ENCODE results near the gene MFN2.

DNA sequence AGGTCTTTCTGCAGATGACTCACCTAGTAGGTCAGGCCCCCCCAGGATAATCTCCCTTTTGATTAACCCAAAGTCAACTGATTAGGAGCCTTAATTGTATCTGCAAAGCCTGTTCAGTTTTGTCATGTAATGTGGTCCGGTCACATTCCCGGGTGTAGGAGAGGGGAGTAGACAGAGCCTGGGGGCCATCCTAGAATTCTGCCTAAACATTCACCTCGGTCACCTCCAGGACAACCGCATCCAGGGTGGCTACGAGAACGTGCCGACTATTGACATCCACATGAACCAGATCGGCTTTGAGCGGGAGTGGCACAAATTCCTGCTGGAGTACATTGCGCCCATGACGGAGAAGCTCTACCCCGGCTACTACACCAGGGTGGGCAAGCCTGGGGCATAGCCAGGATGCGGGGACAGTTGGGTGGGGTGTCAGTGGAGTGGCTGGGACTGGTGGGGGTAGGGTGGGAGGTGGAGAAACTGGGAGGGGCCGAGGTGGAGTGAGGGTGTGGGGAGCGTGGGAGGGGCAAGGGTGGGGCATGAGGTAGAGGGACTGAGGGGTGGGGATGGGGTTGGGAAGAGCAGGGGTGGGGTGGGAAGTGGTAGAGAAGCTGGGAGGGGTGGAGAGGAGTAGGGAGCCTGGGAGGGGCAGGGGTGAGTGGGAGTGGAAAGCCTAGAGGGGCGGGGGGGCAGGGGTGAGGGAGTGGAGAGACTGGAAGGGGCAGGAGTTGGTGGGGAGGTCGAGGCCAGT lies 9.6 kb upstream of the MFN2 start:
- TF ChIP-seq, protein P1, sequence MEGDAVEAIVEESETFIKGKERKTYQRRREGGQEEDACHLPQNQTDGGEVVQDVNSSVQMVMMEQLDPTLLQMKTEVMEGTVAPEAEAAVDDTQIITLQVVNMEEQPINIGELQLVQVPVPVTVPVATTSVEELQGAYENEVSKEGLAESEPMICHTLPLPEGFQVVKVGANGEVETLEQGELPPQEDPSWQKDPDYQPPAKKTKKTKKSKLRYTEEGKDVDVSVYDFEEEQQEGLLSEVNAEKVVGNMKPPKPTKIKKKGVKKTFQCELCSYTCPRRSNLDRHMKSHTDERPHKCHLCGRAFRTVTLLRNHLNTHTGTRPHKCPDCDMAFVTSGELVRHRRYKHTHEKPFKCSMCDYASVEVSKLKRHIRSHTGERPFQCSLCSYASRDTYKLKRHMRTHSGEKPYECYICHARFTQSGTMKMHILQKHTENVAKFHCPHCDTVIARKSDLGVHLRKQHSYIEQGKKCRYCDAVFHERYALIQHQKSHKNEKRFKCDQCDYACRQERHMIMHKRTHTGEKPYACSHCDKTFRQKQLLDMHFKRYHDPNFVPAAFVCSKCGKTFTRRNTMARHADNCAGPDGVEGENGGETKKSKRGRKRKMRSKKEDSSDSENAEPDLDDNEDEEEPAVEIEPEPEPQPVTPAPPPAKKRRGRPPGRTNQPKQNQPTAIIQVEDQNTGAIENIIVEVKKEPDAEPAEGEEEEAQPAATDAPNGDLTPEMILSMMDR (IDR thresholded peaks at IDR 0.05), result no peak
- no peak for TF ChIP-seq POLR2A (IDR thresholded peaks at IDR 0.05)

Measured in transverse colon (tissue), 3 donors.